HG03066 (cell line): Measurements from ENCODE around the gene PPP6C.
"Not testable (repeated sequence)": the region's sequence is repeated elsewhere in the genome, so short reads cannot be mapped to it uniquely, and the experiment has no call there.

ENCODE experiments used
- ATAC-seq: cut with Tn5 transposase; IDR thresholded peaks from one replicate; pipeline ENCODE4 v1.9.1; 2021; ENCODE audit warnings: low read depth; ENCODE audit not compliant: unreplicated experiment

PPP6C gene

DNA sequence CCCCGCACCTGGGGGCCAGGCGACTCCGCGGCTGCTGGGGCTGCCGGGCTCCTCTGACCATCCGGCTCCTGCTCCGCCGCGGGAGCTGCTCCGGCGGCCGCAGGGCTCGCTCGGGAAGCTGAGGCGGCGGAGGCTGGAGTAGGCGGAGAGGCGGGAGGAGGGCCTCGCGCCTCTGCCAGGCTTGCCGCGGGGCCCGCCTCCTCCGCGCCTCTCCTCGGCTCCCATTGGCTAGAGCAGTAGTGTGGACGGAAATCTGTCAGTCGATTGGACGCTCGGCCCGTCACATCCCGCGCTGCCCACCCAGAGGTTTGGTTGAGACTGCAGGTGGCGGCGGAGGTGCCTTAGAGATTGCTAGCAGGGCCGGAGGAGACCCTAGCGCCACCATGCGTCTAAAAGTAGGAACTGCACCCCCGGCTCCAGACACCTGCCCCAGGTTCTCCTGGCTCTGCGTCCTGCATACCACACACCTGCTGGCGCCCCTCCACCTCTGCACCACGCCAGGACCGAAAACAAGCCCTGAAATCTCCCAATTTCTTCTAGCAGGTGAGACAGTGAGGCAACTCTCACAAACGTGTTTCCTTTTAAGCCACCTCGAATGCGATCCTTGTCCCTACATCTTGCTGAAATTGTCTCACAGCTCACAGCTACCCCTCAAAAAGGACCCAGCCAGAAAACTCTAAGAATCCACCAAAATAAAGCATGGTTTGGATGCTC lies 46.1 kb downstream of the PPP6C start, which contains the start of gene SCAI:
TSS of gene SCAI (minus strand) at position 152 of the 714 bp plus-strand sequence. CDS start at position 61, 91 bp downstream.
- peak; percentile 99 for ATAC-seq

GRCh38 chr9:125142560-125143376 lies 46.8 kb downstream of the PPP6C start:
- ATAC-seq = peak; percentile 10

DNA sequence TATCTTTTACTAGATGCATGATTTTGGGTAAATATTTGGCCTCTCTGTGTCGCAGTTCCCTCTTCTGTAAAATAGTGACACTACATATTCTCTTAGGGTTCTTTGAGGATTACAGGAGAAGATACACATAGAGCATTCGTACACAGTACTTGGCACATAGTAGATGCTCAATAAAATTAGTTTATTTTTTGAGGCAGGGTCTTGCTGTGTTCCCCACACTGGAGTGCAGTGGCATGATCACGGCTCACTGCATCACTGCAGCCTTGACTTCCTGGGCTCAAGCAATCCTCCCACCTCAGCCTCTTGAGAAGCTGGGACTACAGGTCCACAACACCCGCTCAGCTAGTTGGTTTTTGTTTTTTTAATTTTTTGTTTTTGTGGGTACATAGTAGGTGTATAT lies 47.9 kb downstream of the PPP6C start:
- ATAC-seq = no peak

GRCh38 chr9:125141251-125141650 lies 48.4 kb downstream of the PPP6C start:
- ATAC-seq = no peak

GRCh38 chr9:125140576-125140975 lies 49.0 kb downstream of the PPP6C start:
- no peak for ATAC-seq

GRCh38 chr9:125137200-125137599 lies 52.4 kb downstream of the PPP6C start:
- no peak for ATAC-seq

- no peak for ATAC-seq
Measured at GRCh38 chr9:125134976-125135375, 54.6 kb downstream of the PPP6C start.

DNA sequence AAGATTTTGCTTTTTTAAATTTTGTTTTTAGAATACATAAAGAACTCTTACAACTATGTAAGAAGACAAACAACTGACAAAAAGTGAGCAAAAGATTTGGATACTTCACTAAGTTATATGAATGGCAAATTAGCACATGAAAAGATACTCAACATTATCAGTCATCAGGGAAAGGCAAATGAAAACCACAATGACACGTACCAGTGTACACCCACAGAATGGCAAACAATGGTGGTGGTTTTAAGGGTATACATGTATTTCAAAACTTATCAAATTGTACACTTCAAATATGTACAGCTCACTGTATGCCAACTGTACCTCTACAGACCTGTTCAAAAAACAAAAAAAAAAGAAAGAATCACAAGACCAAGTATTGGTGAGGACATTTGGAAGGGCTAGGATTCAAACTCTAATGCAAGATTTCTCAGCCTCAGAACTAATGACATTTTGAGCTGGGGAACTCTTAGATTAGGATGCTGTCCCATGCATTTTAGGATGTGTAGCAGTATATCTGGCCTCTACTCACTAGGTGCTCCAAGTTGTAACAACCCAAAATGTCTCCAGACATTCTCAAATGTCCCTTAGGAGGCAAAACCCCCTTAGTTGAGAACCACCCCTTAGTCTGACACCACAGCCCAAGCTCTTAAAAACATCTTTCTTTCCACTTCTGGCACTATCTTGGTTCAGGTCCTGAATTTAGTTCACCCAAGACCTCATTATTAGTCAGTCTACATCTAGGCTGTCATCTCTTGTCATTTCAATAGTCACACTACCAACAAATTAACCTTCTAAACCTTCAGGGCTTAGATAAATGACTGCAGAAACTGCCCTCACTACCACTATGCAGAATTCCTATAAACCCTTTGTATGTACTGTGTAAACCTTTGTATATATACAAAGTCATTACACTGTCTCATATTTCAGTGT lies 55.9 kb downstream of the PPP6C start:
- no peak for ATAC-seq

DNA sequence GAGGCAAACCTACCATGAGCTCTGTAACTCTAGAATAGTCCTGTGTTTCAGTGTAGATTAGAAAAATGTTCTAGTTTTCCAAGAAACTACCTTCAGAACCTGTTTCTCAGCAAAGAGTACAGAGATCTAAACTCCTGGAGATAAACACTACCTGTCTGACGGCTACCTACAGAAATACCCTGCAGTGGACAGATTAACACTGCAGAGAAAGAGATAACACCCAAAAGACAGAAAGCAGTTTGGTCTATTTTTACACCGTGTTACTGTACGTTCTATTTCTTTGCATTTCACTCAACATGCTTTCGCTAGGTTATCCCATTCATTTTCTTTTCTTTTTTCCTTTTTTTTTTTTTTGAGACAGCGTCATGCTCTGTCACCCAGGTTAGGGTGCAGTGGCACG lies 57.8 kb downstream of the PPP6C start:
- ATAC-seq = no peak

DNA sequence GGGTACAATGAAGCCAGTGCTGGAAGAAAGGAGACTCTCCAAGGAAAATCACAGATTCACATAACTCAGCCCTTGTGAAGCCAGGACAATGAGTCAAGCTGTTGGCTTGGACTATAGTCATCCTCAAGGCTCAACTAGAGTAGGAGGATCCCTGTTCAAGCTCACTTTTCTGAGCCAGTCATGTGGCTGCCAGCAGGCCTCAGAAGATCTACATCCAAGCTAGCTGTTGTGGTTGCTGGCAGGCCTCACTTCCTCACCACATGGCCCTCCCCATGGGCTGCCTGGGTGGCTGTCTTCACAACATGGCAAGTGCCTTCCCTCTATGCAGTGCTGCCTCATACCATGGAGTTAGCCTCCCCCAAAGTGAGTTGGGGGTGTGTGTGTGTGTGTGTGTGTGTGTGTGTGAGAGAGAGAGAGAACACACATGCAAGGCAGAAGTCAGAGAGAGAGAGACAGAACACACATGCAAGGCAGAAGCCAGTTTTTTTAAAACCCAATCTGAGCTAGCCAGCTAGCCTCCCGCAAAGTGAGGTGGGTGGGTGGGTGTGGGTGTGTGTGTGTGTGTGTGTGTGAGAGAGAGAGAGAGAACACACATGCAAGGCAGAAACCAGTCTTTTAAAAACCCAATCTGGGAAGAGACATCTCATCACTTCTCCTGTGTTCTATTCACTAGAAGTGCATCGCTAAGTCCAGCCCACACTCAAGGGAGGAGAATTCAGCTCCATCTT lies 63.4 kb downstream of the PPP6C start:
- ATAC-seq = peak; percentile 93

DNA sequence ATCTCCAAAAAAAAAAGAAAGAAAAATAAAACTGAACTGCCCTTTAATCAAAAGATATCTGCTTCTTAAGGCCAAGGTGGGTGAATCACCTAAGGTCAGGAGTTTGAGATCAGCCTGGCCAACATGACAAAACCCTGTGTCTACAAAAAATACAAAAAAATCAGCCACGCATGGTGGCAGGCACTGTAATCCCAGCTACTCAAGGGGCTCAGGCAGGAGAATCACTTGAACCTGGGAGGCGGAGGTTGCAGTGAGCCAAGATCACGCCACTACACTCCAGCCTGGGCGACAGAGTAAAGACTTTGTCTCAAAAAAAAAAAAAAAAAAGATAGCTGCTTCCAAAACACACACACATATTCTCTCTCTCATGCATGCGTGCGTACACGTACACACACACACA lies 64.1 kb downstream of the PPP6C start:
- ATAC-seq = no peak

DNA sequence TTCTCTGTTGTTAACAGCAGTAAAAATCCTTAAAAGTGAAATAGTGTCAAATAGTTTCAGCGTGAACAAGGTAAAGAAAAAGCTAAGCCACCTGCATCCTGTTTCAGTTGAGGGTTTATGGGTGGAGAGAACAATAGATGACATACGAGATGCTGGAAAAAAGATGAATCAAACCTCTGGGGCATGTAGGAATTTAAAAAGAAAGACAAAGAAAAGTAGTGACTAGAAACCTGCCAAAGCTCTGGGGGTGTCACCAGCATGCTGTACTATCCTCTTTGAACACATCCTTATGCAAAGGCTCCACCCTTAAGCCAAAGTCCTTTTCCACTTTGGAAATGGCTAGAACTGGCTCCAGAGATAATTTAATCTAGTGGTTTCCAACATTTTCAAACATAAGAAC lies 68.5 kb downstream of the PPP6C start:
- no peak for ATAC-seq

DNA sequence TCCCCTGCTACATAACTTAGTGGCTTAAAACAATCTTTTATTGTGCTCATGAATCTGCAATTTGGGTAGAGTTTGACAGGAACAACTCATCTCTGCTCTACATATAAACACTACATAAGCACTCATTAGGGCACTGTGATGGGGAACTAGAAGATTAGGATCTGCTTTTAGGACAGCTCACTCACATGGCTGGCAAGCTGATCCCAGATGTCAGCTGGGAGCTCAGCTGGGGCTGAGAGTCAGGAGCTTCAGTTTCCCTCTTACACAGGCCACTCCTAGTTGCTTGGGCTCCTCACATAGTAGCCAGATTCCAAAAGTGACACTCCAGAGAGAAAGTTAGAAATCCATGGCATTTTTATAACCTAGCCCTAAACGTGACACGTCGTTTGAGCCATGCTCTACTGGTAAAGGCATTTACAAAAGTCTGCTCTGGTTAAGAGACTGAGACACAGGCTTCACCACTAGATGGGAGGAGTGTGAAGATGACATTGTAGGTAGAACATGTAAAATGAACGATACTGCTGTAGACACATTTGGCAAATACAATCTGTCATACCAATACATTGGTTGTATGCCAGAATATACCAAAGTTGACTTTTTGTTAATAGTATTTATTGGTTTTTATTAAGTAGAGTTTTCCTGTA lies 69.8 kb downstream of the PPP6C start:
- no peak for ATAC-seq

- ATAC-seq = not testable (repeated sequence)
Measured at GRCh38 chr9:125118696-125119095, 70.9 kb downstream of the PPP6C start.

DNA sequence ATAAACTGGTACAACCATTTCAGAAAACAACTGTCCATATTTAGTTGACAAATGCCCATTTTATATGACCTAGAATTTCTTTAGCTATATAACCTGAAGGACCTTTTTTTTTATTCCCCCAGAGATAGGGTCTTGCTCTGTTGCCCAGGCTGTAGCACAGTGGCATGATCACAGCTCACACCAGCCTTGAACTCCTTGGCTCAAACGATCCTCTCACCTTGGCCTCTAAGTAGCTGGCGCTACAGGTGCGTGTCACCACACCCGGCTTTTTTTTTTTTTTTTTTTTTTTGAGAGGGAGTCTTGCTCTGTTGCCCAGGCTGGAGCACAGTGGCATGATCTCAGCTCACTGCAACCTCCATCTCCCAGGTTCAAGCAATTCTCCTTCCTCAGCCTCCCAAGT lies 75.1 kb downstream of the PPP6C start:
- ATAC-seq = not testable (repeated sequence)

- no peak for ATAC-seq
Measured at GRCh38 chr9:125110464-125110863, 79.1 kb downstream of the PPP6C start.

- not testable (repeated sequence) for ATAC-seq
Measured at GRCh38 chr9:125108541-125108940, 81.1 kb downstream of the PPP6C start.

- ATAC-seq = no peak
Measured at GRCh38 chr9:125106285-125106893, 83.2 kb downstream of the PPP6C start.

GRCh38 chr9:125103770-125104460 lies 85.7 kb downstream of the PPP6C start:
- no peak for ATAC-seq
